H1 (cell line): Measurements from ENCODE around the gene MRPL41. TPM values are rescaled to one million over a fixed set of nuclear protein-coding genes. Genes with fewer than 3 reads are reported as not detected.

ENCODE experiments used
- BCL11A ChIP-seq, 2 experiments: IDR thresholded peaks; one replicate each; pipeline ENCODE4 v1.6.1; 2011; ENCODE audit warnings: low read depth in 2 of 2, low read length in 2 of 2, mild to moderate bottlenecking in 2 of 2
- EZH2 ChIP-seq: fragments of 200-600 bp; sonication (generic); IDR thresholded peaks from 2 replicates; pipeline ENCODE4 v1.7.1; 2012; ENCODE audit warnings: low read depth, mild to moderate bottlenecking, moderate library complexity, low read length, inconsistent platforms; ENCODE audit not compliant: severe bottlenecking
- RAD21 ChIP-seq, 2 experiments: IDR thresholded peaks in 1 of 2; conservative IDR thresholded peaks in 1 of 2; 2 replicates each; pipeline ENCODE4 v1.6.1; 2011; ENCODE audit warnings: low read depth in 2 of 2, low read length in 2 of 2, improper control_type of control experiment in 1 of 2, inconsistent platforms in 1 of 2, mild to moderate bottlenecking in 1 of 2, moderate library complexity in 1 of 2
- polyA plus RNA-seq, 7 experiments: library from polyadenylated mRNA; depleted of rRNA in 3 of 7; stranded (reverse) in 5 of 7; unstranded in 2 of 7; fragments of >200 nt in 5 of 7; fragments of 200-250 nt in 2 of 7; gene quantifications; 1 replicate in 5 of 7; 2 replicates in 1 of 7; 4 replicates in 1 of 7; pipeline versions ENCODE4 v1.2.1 to v1.2.3, GENCODE V29; 2011 to 2013; ENCODE audit warnings: missing spikeins in 2 of 7, mixed read lengths in 2 of 7
- total RNA-seq: library from RNA; stranded (reverse); fragmentation: NEBNext Ultra II Directional; extraction: Animal tissue kit (Norgen Biotek cat#: 25700); gene quantifications from 2 replicates; pipeline ENCODE4 v1.2.1, GENCODE V29; 2021
- TF ChIP-seq, protein P1 (sequence below): IDR thresholded peaks from 2 replicates; pipeline ENCODE4 v1.6.1; 2011; ENCODE audit warnings: low read length, improper control_type of control experiment
- TF ChIP-seq, protein P2 (sequence below): IDR thresholded peaks from 2 replicates; pipeline ENCODE4 v1.6.1; 2012; ENCODE audit warnings: inconsistent platforms
- TF ChIP-seq, protein P3 (sequence below): IDR thresholded peaks from 2 replicates; pipeline ENCODE4 v1.6.1; 2011; ENCODE audit warnings: low read depth, mild to moderate bottlenecking, low read length; ENCODE audit not compliant: insufficient read depth

MRPL41 gene
- total and polyA plus RNA-seq, 2 of the 8 experiments (the other 6 are each of a cell fraction or from before 2014, with no cell fraction given) = 47.2 to 58.1 TPM

DNA sequence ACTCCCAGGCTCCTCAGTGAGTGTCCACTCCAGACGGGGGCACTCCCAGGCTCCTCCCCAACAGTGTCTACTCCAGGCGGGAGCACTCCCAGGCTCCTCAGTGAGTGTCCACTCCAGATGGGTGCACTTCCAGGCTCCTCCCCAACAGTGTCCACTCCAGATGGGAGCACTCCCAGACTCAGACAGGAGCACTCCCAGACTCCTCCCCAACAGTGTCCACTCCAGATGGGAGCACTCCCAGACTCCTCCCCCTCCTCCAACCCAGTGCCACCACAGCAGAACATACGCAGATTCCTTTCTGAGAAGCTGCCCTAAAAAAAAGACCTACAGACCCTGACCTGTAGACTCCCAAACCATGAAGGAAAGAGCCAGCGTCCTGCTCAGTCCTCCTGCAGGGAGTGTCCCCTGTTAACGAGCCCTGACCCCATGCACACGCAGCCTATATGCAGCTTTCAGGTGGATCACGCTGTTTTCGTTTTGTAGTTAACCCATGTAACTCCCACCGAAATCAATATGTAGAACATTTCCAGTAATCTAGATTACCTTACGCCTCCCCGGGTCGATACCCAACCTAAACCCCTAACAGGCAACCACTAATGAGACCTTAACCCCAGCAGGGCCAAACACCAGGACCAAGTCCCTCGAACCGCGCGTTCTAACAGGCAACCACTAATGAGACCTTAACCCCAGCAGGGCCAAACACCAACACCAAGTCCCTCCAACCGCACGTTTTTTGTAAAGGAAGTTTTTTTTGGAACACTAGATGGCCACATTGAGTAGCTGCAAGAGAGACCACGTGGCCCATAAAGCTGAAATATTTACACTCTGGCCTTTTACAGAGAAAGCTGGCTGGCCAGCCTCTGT, 17.2 kb upstream of the MRPL41 start (continued):
- TF ChIP-seq, protein P1, sequence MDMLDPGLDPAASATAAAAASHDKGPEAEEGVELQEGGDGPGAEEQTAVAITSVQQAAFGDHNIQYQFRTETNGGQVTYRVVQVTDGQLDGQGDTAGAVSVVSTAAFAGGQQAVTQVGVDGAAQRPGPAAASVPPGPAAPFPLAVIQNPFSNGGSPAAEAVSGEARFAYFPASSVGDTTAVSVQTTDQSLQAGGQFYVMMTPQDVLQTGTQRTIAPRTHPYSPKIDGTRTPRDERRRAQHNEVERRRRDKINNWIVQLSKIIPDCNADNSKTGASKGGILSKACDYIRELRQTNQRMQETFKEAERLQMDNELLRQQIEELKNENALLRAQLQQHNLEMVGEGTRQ = peak; percentile 79
- TF ChIP-seq, protein P2, sequence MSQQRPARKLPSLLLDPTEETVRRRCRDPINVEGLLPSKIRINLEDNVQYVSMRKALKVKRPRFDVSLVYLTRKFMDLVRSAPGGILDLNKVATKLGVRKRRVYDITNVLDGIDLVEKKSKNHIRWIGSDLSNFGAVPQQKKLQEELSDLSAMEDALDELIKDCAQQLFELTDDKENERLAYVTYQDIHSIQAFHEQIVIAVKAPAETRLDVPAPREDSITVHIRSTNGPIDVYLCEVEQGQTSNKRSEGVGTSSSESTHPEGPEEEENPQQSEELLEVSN = peak; percentile 63
- TF ChIP-seq RAD21 (IDR thresholded peaks at IDR 0.05 in 1 of 2, conservative IDR thresholded peaks at IDR 0.05 in 1 of 2; ENCODE audit: low read depth in 2 of 2, low read length in 2 of 2) = peak in 1 of 2 experiments; percentile 34; a peak in 2 of 4 replicates
- TF ChIP-seq BCL11A (IDR thresholded peaks at IDR 0.05; ENCODE audit: low read depth in 2 of 2, low read length in 2 of 2) = no peak
- TF ChIP-seq EZH2 = no peak
- TF ChIP-seq, protein P3, sequence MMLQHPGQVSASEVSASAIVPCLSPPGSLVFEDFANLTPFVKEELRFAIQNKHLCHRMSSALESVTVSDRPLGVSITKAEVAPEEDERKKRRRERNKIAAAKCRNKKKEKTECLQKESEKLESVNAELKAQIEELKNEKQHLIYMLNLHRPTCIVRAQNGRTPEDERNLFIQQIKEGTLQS = peak; percentile 83
